GM21825 (cell line): Measurements from ENCODE around the gene MTSS2.

ENCODE experiments used
- ATAC-seq: cut with Tn5 transposase; IDR thresholded peaks from one replicate; pipeline ENCODE4 v1.9.1; 2021; ENCODE audit warnings: mild to moderate bottlenecking, moderate library complexity; ENCODE audit not compliant: unreplicated experiment

MTSS2 gene

DNA sequence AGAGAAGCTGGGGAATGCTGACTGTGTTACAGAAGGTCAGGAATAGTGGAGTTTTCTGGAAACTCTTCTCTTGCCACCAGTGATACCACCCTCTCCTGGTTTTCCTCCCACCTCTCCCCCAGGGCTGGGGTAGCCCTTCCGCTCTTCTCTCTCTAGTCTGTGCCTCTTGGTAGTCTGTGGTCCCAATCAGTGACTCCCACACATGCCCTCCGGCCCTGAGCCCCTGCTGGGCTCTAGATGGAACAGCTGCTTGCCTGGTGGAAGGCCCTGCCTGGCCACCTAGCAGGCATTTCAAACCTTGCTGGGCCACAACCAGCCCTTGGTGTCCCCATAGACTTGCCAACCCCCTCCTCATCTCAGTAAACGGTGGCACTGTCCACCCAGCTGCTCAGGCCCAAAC lies 15.2 kb upstream of the MTSS2 start:
- ATAC-seq: no peak

DNA sequence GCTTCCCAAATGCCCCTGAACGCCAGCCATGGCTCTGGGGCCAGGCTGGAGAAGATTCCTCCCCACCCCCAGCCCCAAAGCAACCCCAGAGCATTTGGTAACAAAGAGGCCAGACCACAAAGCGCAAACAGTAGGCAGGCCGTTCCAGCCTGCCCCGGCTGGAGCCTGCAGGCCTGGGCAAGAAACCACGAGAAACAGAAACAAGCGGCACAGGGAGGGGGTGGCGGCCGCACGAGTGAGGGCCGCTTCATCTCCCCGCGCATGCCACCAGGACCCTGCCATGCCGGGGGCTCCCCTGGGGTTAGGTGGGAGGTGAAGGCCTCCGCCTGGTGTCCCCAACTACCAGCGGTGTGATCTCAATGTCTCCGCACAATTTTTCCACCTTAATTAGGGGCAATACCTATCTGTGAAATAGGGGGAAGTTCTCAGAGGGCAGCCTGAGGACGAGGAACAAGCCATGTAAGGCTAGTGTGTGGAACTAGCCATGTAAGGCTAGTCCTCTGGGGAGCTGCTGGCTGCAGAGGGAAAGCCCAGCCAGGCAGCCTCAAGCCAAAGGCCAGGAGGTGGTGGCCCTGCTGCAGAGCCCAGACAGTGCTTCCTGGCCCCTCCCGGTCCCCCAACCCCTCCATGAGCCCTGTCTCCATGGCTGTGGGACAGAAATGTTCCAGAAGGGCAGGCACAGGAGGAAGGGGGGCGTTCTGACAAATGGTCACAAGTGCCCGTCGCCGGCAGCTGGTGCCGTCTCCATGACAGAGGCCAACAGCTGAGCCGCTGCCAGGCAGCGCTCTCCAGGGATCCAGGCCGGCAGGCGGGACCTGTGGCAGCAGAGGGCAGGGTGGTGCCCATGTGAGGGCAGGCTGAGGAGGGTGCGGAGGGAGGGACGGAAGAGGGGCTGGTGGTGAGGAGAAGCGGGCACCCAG lies 14.5 kb upstream of the MTSS2 start:
- no peak for ATAC-seq

DNA sequence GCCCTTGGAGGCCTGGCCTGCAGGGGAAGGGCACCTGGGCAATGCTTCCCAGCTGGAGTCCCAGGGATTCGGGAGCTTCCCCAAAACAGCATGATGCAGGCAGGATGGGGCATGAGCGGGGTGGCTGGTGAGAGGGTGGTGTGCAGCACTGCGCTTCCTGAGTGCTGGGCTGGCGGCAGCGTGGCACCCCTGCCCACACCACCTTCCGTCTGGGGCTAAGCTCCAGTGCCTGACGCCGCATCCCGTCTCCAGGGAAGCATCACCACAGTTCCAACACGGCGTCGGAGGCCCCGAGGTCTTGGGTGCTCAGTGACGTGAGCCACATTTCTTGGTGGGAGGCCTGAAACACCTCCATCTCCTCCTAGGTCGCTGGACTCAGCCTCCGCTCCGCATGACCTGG lies 13.8 kb upstream of the MTSS2 start:
- no peak for ATAC-seq

DNA sequence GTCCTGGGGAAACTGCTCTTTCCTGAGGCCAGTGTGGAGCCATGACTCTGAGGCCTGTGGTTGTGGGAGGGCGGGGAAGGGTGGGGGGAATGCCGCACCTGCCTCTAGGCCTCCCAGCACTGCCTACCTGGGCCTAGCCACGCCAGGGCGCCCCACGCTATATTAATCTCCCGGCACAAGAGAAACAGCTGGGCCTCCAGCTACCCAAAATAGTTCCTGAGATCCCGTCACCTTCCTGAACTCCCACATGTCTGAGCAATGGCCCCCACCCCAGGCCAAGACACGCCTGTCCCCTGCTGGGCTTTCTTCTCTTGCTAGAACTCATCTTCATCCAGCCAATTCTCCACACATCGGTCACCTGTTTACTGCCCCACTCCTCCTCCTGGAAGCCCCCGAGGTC lies 13.0 kb upstream of the MTSS2 start:
- no peak for ATAC-seq

DNA sequence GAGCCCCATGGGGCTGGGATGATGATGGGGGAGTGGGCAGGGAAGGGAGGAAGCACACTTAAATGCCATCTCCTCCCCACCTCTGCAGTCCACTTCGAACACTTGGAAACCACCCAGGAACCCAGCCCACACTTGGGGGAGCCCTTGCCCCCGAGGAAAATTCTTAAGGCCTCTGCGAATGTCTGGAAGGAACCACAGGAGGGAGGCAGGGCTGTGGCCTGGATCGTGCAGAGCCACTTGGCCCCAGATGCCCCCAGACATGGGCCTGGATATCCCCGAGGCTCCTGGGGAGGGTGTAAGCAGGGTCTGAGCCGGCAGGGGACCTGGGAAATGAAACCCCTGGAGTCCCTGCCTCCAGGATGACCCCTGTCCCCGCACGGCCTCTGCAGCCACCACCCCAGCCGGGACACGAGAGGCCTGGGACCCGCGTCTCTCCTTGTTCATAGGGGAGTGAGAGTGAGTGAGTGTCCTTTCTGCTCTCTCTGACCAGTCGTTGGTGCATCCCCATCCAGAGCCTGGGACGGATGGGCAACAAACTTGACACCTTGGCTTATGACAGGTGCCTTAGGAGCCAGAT lies 11.8 kb upstream of the MTSS2 start:
- no peak for ATAC-seq

DNA sequence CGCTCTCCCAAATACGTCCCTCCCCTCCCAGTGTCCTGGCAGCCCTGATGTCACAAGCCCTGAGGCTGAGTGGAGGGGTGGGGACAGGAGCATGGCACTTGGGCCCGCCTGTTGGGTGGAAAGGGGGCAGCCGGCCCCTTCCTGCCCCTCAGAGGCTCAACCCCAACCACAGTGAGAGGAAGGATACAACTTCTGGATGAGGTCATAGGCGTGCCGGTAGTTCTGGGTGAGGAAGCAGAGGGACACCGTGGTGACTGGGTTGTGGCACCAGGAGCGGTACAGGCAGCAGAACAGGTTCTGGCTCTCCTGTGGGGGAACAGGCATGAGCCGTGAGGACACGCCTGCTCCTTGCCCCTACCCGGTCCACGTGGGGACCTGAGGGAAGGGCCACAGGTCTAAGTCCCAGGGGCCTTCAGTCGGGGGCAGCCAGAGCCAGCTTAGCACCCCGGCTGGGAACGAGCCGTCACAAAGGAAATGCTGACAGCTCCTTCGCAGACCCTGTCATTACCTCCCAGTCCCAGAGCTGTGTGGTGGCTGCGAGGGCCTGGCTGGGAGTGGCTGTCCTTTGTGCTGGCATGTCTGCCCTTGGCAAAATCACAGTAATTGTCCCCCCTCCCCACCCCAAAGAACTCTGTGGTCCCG lies 11.2 kb upstream of the MTSS2 start:
- ATAC-seq: no peak

DNA sequence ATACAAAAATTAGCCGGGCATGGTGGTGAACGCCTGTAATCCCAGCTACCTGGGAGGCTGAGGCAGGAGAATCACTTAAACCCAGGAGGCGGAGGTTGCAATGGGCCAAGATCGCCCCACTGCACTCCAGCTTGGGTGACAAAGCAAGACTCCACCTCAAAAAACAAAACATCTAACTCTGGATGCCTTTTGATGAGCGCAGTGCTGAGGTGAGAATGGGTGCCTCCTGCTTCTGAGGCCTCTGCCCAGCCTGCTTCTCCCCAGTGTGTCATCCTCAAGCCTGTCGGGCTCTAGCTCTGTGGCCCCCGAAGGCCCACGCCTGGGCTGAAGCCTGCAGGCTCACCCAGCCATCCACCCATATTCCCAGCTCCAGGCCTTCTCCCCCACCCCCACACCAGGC lies 10.5 kb upstream of the MTSS2 start:
- no peak for ATAC-seq

DNA sequence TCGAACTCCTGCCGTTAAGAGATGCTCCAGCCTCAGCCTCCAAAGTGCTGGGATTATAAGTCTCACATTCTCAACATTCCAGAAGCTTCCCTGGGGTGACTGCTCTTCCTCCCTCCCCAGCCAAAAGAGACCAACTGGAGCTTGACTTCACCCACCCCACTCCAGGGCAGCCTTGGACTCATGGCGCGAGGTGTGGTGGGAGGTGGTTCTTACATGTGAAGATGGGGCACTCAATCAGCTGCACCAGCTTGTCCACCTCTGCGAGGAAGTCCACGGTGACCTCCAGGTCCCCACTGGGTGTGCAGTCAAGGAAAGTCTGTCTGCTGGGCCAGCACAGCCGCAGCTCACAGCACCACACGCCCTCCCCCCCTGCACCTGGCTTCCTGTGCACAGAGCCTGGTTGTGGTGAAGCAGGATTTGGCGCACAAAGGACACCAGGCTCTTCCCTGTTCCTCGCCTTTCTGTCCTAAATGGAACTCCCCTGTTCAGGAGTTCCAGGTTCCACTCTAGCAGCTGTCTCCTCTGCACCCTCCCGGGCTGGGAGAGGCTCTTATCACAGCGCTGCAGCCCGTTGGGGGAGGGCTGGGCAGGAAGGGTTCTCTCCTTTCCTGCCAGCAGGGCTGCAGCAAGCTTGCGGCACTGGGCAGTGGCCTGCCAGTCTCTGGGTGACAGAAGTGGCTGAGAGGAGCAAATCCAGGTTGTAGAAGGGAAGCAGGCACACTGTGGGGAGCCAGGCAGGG lies 9.6 kb upstream of the MTSS2 start:
- no peak for ATAC-seq

DNA sequence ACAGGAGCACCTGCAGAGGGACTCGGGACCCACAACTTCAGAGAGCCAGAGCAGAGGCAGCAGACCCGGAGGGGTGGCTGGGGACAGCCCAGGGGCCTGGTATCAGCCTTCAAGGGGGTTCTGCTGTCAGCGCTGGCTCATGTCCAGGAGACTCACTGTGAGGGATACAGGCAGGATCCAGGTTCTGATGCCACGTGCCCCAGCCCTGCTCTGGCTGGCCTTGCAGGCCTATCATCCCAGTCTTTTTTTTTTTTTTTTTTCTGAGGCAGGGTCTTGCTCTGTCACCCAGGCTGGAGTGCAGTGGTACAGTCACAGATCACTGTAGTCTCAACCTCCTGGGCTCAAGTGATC lies 9.0 kb upstream of the MTSS2 start:
- no peak for ATAC-seq

DNA sequence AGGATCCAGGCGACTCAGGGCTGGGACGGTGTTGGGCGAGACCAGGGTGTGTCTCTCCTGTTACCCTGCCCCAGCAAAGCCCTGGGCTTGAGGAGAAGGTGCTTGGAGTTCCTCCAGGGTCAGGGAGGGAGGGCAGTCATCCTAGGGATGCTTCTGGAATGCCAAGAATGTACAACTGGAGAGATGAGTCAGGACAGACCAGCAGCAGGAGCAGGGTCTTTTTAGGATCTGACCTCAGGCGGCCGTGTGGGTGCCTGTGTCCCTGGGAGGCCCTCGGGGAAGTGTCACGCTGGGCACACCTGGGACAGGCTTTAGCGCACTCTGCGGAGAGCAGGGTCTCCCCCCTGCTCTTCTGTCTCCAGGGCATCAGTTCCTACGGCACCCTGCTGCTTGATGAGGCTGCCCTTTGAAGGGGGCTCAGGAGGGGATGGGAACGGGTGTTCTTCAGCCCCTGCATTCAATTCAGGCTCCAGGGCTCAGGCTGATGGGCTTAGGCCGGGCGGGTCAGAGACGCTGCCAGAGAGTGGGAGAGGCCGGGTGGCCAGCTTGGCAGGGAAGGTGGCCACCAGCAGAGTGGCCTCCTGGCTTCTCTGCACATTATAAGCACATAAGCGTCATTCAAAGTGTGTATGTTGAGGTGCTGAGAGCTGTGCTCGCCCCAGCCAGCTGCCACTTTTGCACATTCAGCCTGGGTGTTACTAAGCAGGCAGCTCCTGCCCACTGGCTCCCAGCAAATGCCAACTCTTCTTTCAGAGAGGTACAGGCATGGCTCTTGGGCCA lies 8.4 kb upstream of the MTSS2 start:
- no peak for ATAC-seq

DNA sequence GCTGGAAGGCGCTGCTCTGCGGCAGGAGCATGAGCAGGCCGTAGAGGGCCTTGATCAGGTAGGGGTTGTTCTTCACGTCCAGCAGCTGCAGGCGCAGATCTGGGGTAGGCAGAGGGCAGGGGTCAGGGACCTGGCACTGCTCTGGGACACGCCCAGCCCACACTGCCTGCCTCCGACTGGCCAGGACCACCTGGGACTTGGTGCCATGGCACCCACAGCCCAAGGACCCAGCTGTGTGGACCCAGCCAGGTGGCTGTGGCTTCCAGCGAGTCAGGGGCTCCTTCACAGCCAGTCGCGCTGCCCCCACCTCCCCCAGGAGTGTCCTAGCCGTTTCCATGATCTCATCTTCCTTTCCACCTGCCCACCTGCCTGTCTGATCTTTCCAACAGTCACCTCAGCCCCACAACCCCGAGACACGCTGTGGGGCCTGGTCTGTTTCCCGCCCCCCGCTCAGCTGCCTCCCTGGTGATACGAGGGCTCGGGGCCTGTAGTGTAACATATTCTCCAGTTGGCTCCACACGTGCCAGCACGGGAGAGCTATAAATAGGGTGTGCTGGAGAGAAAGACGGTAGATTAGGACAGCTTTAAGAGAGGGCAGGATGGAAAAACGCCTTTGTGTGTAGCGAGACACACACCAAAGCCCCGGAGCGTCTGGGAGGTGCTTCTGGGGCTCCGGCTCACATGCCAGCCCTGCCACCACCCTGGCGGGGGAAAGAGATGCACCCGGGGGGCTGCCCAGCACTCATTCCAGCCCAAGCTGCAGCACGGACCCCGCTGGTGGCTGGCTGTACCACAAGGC lies 7.2 kb upstream of the MTSS2 start:
- ATAC-seq: no peak

DNA sequence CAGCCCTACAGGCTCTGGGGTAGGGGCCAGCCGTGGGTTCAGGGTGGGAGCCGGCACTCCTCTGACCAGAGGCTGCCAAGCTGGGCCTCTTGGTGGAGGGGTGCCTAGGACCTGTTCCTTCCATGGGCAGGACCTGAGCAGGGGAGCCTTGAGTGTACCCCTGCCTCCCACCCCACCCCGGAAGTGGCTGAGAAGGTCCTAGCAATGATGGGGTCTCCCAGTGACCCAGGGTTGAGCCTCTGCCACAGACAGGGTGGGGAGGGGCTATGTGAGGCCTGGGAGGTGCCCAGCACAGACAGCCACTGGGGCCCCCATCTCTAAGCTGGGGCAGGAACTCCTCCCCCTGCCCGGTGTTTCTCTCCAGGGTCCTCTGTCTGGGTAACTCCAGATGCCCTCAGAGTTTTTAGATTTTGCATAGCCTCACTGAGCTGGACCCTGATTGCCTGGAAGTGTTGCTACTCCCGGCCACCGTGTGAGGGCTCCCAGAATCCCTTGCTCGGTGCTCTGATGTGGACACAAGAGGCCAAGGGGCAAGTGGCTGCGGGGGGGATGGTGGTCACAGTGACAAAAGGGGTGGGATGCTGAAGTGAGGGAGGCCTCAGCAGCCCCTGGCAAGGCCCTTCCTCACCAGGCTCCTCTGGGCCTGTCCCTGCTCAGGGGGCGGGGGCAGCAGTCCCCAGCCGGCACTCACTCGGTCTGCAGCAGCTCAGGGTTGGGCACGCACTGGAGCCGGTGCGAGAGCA lies 6.4 kb upstream of the MTSS2 start:
- ATAC-seq: no peak

DNA sequence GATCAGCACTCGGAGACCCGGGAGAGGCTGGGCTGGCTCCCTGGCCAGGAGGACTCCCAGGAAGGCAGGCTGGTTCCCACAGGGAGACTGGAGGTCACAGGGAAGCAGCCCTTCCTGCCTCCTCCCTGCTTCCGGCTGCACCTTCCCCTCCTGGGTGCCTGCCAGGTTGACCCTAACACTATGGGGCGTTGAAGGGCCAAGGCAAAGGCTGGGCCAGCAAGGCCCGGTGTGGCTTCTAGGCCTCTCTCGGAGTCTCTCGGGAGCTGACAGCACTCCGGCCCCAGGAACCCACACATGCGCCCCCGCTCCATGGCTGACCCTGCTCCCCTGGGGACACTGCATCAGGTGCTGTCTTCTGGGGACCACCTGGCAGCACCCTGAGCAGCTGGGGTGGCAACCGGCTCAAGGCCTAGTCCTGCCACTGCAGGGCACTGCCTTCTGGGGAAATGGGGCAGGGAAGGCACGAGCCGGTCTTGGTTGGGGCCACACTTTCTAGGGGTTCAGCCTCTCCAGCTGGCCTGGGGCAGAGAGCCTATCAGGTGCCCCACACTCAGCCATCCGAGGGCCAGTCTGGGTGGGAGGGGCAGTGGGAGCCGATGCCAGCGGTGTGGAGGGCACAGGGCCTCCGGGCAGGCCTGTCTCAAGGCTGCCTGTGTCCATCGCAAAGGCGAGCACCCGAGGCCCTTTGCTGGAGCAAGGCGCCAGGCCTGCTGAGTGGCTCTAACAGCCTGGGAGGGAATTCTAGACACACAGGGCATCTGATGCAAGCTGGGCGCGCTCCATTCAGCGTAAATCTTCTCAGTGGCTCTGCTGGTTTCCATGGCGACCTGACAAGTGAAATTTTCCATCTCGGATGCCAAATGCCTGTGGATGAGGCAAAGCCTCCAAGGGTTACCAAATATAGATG lies 5.6 kb upstream of the MTSS2 start:
- ATAC-seq: no peak

DNA sequence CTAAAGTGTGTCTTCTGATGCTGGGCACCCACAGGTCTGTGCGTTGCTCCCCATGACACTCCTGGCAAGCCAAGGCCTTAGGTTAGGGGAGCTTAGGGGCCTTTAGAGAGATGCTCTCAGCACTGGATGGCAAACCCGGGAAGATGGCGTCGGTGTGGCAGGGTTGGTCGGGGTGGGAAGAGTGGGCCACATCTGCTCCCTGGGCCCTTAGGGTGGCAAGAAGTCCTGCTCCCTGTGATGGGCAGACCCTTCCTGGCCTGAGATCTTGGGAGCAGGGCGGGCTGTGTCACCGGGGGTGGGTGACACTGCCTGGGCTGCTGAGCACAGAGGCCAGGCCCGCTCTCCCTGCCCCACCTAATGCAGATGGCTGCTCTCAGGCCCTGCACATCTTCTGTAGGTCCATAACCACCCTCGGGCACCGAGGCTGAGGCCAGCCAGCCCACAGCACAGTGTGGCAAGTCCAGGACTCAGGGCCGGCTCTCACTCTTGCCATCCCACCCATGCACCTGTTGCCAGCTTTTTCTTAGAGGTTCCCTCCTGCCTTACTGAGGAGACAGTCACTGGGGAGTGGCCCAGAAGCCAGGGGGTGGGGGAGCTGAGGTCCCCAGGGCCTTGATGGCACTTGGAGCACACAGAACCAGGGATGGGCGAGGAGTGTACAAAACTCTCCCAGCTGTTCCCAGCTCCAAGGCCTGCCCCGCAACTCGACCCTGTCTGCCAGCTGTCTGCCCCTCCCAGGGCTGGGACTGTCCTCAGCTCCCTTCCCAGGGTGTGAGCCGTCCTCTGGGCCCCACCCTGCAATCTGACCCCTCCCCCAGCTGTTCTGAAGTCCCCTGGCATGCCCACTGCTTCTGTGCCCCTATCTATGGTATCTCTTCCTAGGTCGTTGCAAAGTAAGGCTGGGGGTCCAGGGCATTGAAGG lies 4.4 kb upstream of the MTSS2 start:
- no peak for ATAC-seq

DNA sequence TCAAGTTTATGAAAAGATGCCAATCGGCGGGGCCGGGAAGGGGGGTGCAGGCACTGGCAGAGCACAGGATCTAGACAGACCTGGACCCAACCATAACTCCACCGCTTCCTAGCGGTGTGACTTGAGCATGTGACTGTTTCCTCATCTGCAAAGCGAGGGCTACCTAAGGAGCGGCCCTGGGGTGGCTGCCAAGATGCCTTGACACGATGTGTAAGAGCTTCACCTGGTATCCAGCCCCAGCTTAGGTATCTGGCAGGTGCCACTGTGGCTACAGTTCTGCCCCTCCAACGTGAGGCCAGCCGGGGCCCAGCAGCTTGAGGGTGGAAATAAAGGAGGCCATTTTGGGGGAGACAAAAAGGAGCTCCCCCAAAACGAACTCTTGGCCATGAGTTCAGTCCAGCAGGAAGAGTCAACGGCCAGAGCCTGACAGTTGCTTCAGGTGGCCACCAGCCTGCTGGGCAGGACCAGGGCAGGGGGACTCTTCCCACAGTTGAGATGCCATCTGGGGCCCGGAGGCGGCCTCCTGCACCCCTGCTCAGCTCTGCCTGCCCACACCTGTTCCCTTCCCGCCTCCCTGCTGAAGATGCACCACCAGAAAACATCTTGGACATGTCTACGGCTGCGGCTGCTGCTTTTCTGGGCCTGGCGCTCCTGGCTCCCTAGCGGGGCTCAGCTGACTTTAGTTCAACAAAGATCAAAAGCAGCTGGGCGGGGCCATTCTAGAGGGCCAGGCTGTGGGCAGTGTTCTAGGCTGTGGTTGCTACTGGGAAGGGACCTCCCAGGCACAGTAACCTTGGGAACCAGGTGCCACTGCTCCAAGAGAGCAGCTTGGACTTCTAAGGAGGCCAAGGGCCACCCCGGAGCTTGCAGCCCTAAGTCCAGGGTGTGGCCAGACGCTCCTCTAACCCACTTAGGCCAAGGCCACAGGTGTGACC lies 3.4 kb upstream of the MTSS2 start:
- no peak for ATAC-seq

DNA sequence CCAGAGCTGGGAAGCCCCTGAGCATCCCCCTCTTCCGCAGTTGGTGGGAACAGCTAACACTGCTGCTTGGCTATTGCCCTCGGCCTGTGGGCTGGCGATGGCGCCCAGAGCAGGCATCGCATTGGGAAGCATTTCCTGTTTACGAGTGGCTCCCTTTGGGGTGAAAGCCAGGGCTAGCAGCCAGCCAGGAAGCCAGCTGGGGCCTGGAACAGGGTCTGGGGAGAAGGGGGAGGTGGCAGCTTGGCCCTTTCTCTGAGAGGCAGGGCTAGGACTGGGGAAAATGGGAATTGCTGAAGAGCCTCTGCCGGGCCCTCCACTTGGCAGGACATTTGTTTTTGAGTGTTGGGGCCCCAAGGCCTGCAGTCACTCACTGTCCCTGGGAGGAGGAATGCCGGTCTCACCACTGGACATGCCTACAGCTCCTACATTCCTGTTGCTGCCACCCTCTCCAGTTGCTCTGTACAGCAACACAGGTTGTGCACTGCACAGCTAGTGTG lies 2.4 kb upstream of the MTSS2 start:
- no peak for ATAC-seq
